Measurements from ENCODE around the gene PDF.

Gene PDF

DNA sequence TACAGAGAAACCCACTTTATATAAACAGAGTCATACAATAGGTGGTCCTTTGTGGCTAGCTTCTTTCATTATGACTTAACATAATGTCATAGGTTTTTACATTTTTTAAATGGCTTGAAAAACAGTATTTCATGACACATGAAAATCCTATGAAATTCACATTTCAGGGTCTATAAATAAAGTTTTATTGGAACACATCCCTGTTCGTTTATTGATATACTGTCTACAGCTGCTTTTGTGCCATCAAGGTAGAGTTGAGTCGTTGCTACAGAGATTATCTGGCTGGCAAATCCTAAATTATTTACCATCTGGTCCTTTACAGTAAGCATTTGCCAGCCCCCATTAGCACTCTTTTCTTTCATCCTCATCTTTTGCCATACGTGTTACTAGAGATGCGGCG lies 16.9 kb downstream of the PDF start:
- DNase-seq (ENCODE audit: low spot score), result no peak
- in situ Hi-C loops (cut with MboI; ENCODE audit: low pct_unique_long_range_greater_than_20kb, low sequenced_read_pairs, unreplicated experiment), result no loop called here
- no peak for TF ChIP-seq CTCF (IDR thresholded peaks at IDR 0.05; ENCODE audit: extremely low read depth, insufficient read depth, missing control alignments)

DNA sequence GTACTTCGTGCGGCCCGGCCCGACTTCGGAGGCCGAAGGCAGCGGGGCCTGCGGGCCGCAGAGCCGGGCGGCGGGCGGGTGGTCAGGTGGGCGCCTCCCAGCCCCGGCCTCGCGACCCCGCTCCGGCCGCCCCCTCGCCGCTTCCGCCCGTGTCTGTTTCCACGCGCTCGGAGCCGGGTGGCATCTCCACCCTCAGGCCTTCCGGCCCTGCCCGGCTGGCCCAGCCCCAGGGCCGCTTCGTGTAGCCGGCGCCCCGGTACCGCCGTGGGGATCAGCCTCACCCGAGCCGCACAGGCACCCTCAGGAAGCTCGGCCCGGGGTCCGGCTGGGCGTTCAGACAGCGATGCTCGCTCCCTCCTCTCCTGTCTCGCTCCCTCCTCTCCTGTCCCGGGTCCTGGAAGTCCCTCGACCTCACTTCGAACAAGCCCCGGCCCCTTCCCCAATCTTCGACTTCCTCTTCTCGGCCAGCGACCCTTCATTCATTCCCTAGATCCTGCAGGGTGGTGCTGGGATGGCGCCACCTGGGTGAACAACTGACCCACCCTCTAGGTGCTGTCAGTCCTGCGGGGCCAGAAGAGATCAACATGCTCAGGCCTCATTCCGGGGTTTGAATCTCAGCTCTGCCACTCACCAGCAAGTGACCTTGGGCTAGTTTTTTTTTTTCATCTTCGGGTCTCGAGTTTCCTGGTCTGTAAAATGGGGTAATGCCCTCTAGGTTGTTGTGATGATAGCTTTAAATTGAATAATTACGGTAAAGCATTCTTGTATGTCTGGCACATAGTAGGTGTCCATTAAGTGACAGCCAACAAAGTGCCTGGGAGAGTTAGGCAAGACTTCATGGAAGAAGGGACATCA lies 18.6 kb downstream of the PDF start:
- in situ Hi-C loops (cut with MboI; ENCODE audit: low pct_unique_long_range_greater_than_20kb, low sequenced_read_pairs, unreplicated experiment), result no loop called here
- TF ChIP-seq CTCF (IDR thresholded peaks at IDR 0.05; ENCODE audit: extremely low read depth, insufficient read depth, missing control alignments), result peak; percentile 21
- peak; percentile 62 for DNase-seq (ENCODE audit: low spot score)

DNA sequence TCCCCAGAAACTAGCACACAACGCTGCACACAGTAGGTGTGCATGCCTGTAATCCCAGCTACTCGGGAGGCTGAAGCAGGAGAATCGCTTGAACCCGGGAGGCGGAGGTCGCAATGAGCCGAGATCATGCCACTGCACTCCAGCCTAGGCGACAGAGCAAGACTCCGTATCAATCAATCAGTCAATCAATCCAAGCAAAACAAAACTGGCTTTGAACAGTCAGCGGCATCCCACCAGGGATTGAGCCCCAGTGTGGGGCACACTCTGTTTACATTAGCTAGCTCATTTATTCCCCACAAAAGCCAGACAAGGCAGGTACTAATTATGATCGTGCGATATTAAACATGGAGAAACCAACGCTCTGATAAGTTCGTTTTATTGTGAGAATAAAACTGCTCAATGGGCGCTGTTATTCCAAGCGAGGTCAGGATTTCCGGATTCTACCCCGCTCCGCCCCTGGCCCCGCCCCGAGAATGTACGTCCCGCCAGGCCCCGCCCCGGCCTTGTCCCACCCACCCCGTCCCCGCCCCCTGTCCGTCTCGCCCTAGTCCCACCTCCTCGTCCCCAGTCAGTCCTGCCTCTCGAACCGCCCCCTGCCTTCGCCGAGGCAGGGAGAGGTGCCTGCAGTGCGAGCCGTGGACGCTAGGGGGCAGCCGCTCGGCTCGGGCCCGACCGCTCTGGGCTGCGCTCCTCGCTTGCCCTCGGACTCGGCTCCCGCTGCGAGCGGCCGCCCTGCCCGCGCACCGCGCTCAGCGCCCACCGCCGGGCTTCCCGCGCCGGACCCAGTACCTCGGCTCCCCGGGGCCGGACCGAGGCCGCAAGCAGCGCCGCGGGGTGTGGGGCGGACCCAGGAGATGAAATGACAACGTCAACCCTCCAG lies 19.5 kb downstream of the PDF start, which contains the start of gene VPS4A:
VPS4A (plus strand) TSS at position 698 of the 880 bp plus-strand sequence; CDS start at position 860, 162 bp downstream.
- TF ChIP-seq CTCF (IDR thresholded peaks at IDR 0.05; ENCODE audit: extremely low read depth, insufficient read depth, missing control alignments), result peak; percentile 100

DNA sequence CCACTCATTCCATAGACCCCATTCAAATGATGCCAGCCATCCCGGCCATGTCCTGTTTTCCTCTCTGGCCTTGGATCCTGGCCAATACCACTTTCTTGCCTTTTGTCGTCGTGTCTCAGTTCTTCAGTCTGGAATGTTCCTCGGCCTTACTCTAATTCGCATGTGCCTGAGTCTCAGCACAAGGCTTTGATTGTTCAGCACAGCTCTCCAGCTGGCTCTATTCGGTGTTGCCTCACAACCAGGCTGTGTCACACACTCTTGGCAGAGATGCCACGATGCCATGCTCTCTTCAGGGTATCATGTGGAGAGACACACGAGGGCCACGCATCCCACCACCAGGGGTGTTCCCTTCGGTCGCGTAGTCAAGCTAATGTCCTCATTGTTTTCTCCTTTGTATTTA lies 21.1 kb downstream of the PDF start:
- no peak for TF ChIP-seq CTCF (IDR thresholded peaks at IDR 0.05; ENCODE audit: extremely low read depth, insufficient read depth, missing control alignments)
- no peak for DNase-seq (ENCODE audit: low spot score)
- in situ Hi-C loops (cut with MboI; ENCODE audit: low pct_unique_long_range_greater_than_20kb, low sequenced_read_pairs, unreplicated experiment), result no loop called here

More for the DNA sequence above, 19.5 kb downstream of the PDF start, which contains the start of gene VPS4A:
- in situ Hi-C loops (cut with MboI; ENCODE audit: low pct_unique_long_range_greater_than_20kb, low sequenced_read_pairs, unreplicated experiment), result no loop called here
- peak; percentile 99 for DNase-seq (ENCODE audit: low spot score)

DNA sequence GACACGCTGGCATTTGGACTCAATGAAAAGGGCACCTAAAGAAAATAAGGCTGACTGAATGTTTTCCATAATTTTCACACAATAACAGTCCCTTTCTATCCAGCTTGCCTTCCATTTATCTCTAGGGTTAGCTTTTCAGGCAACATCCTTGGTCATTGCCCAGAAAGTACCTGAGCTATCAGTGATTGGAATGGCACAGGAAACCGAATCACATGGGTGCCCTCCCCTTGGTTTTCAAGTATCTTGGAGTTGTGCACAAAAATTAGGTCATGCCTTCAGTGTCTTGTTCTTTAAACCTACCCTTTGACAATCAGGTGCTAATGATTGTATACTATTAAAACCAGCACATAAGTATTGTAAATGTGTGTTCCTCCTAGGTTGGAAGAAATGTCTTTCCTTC lies 22.5 kb downstream of the PDF start:
- no peak for TF ChIP-seq CTCF (IDR thresholded peaks at IDR 0.05; ENCODE audit: extremely low read depth, insufficient read depth, missing control alignments)
- DNase-seq (ENCODE audit: low spot score), result no peak
- in situ Hi-C loops (cut with MboI; ENCODE audit: low pct_unique_long_range_greater_than_20kb, low sequenced_read_pairs, unreplicated experiment), result no loop called here

- DNase-seq (ENCODE audit: low spot score), result no peak
- TF ChIP-seq CTCF (IDR thresholded peaks at IDR 0.05; ENCODE audit: extremely low read depth, insufficient read depth, missing control alignments), result no peak
- in situ Hi-C loops (cut with MboI; ENCODE audit: low pct_unique_long_range_greater_than_20kb, low sequenced_read_pairs, unreplicated experiment), result no loop called here
Observed at GRCh38 chr16:69307091-69307490, 23.3 kb downstream of the PDF start.
